Measurements from ENCODE around the gene RTL1.

Gene RTL1

GRCh38 chr14:100880271-100881101 lies 23.0 kb downstream of the RTL1 start:
- Histone ChIP-seq H3K36me3 (ENCODE audit: control insufficient read depth, low read length) (no peaks in the 10 kb centered on the region), H3K9me3 (ENCODE audit: control insufficient read depth, insufficient read depth, low read length) (no peaks in the 10 kb centered on the region; the same call in 1 of the 2 replicates), H3F3A (ENCODE audit: control insufficient read depth, insufficient read depth) (no peaks in the 10 kb centered on the region), H3K4me3 (ENCODE audit: low read length) (no peak overlapping the region), H3K27me3 (ENCODE audit: control insufficient read depth, low read length) (no peaks in the 10 kb centered on the region), H3K4me2 (ENCODE audit: low read length) (no peak overlapping the region), H3K79me2 (ENCODE audit: control insufficient read depth, low read length) (no peaks in the 10 kb centered on the region), H3K9me2 (replicated peaks; ENCODE audit: control insufficient read depth, low read length) (no peaks in the 10 kb centered on the region), H3K27ac (ENCODE audit: low read depth, low read length) (no peak overlapping the region), H4K20me1 (ENCODE audit: control insufficient read depth, insufficient read depth, low read depth, low read length) (no peaks in the 10 kb centered on the region), H3K4me1 (ENCODE audit: control insufficient read depth, low read length) (no peaks in the 10 kb centered on the region)
- TF ChIP-seq CTCF (IDR thresholded peaks at IDR 0.05; ENCODE audit: low read depth, low read length, poor library complexity, severe bottlenecking) (no peak), EZH2phosphoT487 (IDR thresholded peaks at IDR 0.05; ENCODE audit: borderline replicate concordance, low read length) (no peak)

- Histone ChIP-seq H3K79me2 (ENCODE audit: control insufficient read depth, low read length) (no peaks in the 10 kb centered on the region), H3K36me3 (ENCODE audit: control insufficient read depth, low read length) (no peaks in the 10 kb centered on the region), H3K9me3 (ENCODE audit: control insufficient read depth, insufficient read depth, low read length) (no peaks in the 10 kb centered on the region; the same call in 1 of the 2 replicates), H3K4me3 (ENCODE audit: low read length) (no peak overlapping the region), H3K9me2 (replicated peaks; ENCODE audit: control insufficient read depth, low read length) (no peaks in the 10 kb centered on the region), H4K20me1 (ENCODE audit: control insufficient read depth, insufficient read depth, low read depth, low read length) (no peaks in the 10 kb centered on the region), H3K4me2 (ENCODE audit: low read length) (no peak overlapping the region), H3K4me1 (ENCODE audit: control insufficient read depth, low read length) (no peaks in the 10 kb centered on the region), H3F3A (ENCODE audit: control insufficient read depth, insufficient read depth) (no peaks in the 10 kb centered on the region), H3K27ac (ENCODE audit: low read depth, low read length) (no peak overlapping the region), H3K27me3 (ENCODE audit: control insufficient read depth, low read length) (no peaks in the 10 kb centered on the region)
- TF ChIP-seq EZH2phosphoT487 (IDR thresholded peaks at IDR 0.05; ENCODE audit: borderline replicate concordance, low read length): no peak
- TF ChIP-seq CTCF (IDR thresholded peaks at IDR 0.05; ENCODE audit: low read depth, low read length, poor library complexity, severe bottlenecking): no peak
Observed at GRCh38 chr14:100879782-100880181, 23.7 kb downstream of the RTL1 start.

- TF ChIP-seq EZH2phosphoT487 (IDR thresholded peaks at IDR 0.05; ENCODE audit: borderline replicate concordance, low read length): no peak
- TF ChIP-seq CTCF (IDR thresholded peaks at IDR 0.05; ENCODE audit: low read depth, low read length, poor library complexity, severe bottlenecking): no peak
- Histone ChIP-seq H3K9me3 (ENCODE audit: control insufficient read depth, insufficient read depth, low read length) (no peaks in the 10 kb centered on the region; the same call in 1 of the 2 replicates), H3K4me1 (ENCODE audit: control insufficient read depth, low read length) (no peaks in the 10 kb centered on the region), H3F3A (ENCODE audit: control insufficient read depth, insufficient read depth) (no peaks in the 10 kb centered on the region), H3K9me2 (replicated peaks; ENCODE audit: control insufficient read depth, low read length) (no peaks in the 10 kb centered on the region), H4K20me1 (ENCODE audit: control insufficient read depth, insufficient read depth, low read depth, low read length) (no peaks in the 10 kb centered on the region), H3K4me3 (ENCODE audit: low read length) (no peak overlapping the region), H3K27ac (ENCODE audit: low read depth, low read length) (no peak overlapping the region), H3K36me3 (ENCODE audit: control insufficient read depth, low read length) (no peaks in the 10 kb centered on the region), H3K27me3 (ENCODE audit: control insufficient read depth, low read length) (no peaks in the 10 kb centered on the region), H3K4me2 (ENCODE audit: low read length) (no peak overlapping the region), H3K79me2 (ENCODE audit: control insufficient read depth, low read length) (no peaks in the 10 kb centered on the region)
Observed at GRCh38 chr14:100879194-100879593, 24.3 kb downstream of the RTL1 start.

Data from DOHH2 (cell line).